ENCODE data around the gene NTSR1.
"Not testable (repeated sequence)": the region's sequence is repeated elsewhere in the genome, so short reads cannot be mapped to it uniquely, and the experiment has no call there.

NTSR1 gene

GRCh38 chr20:62675156-62675876 is 33.3 kb upstream of the NTSR1 start:
- no peak for DNase-seq

GRCh38 chr20:62675877-62676260 is 32.8 kb upstream of the NTSR1 start:
- no peak for DNase-seq

- DNase-seq = no peak
Observed at GRCh38 chr20:62676976-62677375, 31.7 kb upstream of the NTSR1 start.

GRCh38 chr20:62677678-62678077 is 31.0 kb upstream of the NTSR1 start:
- DNase-seq = no peak

- no peak for DNase-seq
Observed at GRCh38 chr20:62678553-62678952, 30.1 kb upstream of the NTSR1 start.

- DNase-seq = no peak
Observed at GRCh38 chr20:62679978-62680589, 28.6 kb upstream of the NTSR1 start.

GRCh38 chr20:62682912-62683517 is 25.6 kb upstream of the NTSR1 start:
- no peak for DNase-seq

GRCh38 chr20:62683660-62684322 is 24.8 kb upstream of the NTSR1 start:
- not testable (repeated sequence) for DNase-seq

- no peak for DNase-seq
Observed at GRCh38 chr20:62684981-62685380, 23.7 kb upstream of the NTSR1 start.

GRCh38 chr20:62685781-62686555 is 22.7 kb upstream of the NTSR1 start:
- no peak for DNase-seq

GRCh38 chr20:62686869-62687830 is 21.5 kb upstream of the NTSR1 start:
- no peak for DNase-seq

- DNase-seq = no peak
Observed at GRCh38 chr20:62688083-62688482, 20.6 kb upstream of the NTSR1 start.

- DNase-seq = no peak
Observed at GRCh38 chr20:62688855-62689460, 19.7 kb upstream of the NTSR1 start.

- DNase-seq = no peak
Observed at GRCh38 chr20:62689861-62690260, 18.8 kb upstream of the NTSR1 start.

- DNase-seq = no peak
Observed at GRCh38 chr20:62690261-62690820, 18.3 kb upstream of the NTSR1 start.

GRCh38 chr20:62691487-62691886 is 17.1 kb upstream of the NTSR1 start:
- DNase-seq = no peak

GRCh38 chr20:62692176-62692575 is 16.5 kb upstream of the NTSR1 start:
- no peak for DNase-seq

GRCh38 chr20:62692801-62693523 is 15.7 kb upstream of the NTSR1 start:
- no peak for DNase-seq

GRCh38 chr20:62693524-62693922 is 15.1 kb upstream of the NTSR1 start:
- no peak for DNase-seq

- no peak for DNase-seq
Observed at GRCh38 chr20:62694106-62694505, 14.5 kb upstream of the NTSR1 start.
